Neuronal stem cell (in vitro differentiated cells): ENCODE measurements around the gene MALSU1.

ENCODE experiments used
- DNase-seq: peaks from one replicate; pipeline ENCODE4 v3.0.0-alpha.2; 2013; ENCODE audit warnings: low spot score
- H2AFZ ChIP-seq: one replicate; pipeline ENCODE4 v1.6.1; 2013; ENCODE audit warnings: mild to moderate bottlenecking, low read length, inconsistent platforms
- H2AK5ac ChIP-seq: 2 replicates; pipeline ENCODE4 v1.6.1; 2013; ENCODE audit warnings: low read depth, mild to moderate bottlenecking, inconsistent platforms, low read length, moderate library complexity, mixed read lengths
- H2BK120ac ChIP-seq: 2 replicates; pipeline ENCODE4 v1.6.1; 2013; ENCODE audit warnings: low read depth, mild to moderate bottlenecking, inconsistent platforms, low read length, moderate library complexity, mixed read lengths
- H2BK12ac ChIP-seq: one replicate; pipeline ENCODE4 v1.6.1; 2013; ENCODE audit warnings: low read length, inconsistent platforms
- H2BK15ac ChIP-seq: 2 replicates; pipeline ENCODE4 v1.6.1; 2013; ENCODE audit warnings: mild to moderate bottlenecking, low read length, inconsistent platforms, mixed read lengths
- H2BK5ac ChIP-seq: one replicate; pipeline ENCODE4 v1.6.1; 2013; ENCODE audit warnings: inconsistent platforms, mild to moderate bottlenecking, low read length, moderate library complexity
- H3K14ac ChIP-seq: one replicate; pipeline ENCODE4 v1.6.1; 2013; ENCODE audit warnings: low read length, inconsistent platforms
- H3K18ac ChIP-seq: 2 replicates; pipeline ENCODE4 v1.6.1; 2013; ENCODE audit warnings: low read length, inconsistent platforms
- H3K23ac ChIP-seq: 2 replicates; pipeline ENCODE4 v1.6.1; 2013; ENCODE audit warnings: low read depth, mild to moderate bottlenecking, mixed read lengths, low read length, inconsistent platforms; ENCODE audit not compliant: poor library complexity
- H3K27ac ChIP-seq: replicated peaks from 3 replicates; pipeline ENCODE4 v1.5.1; 2013; ENCODE audit warnings: low read length, inconsistent platforms
- H3K27me3 ChIP-seq, 3 experiments: 2 replicates each; pipeline ENCODE4 v1.6.1; 2013; ENCODE audit warnings: low read length in 3 of 3, mild to moderate bottlenecking in 2 of 3, inconsistent platforms in 1 of 3, low read depth in 1 of 3, mixed read lengths in 1 of 3, moderate library complexity in 1 of 3; ENCODE audit not compliant: control insufficient read depth in 3 of 3, insufficient read depth in 3 of 3
- H3K36me3 ChIP-seq, 2 donors: replicated peaks in 1 of 2; 2 replicates each; pipeline ENCODE4 v1.6.1; 2013; ENCODE audit warnings: low read length in 2 of 2; ENCODE audit not compliant: control insufficient read depth in 2 of 2, insufficient read depth in 2 of 2
- H3K4ac ChIP-seq: 2 replicates; pipeline ENCODE4 v1.6.1; 2013; ENCODE audit warnings: inconsistent platforms, mild to moderate bottlenecking, low read length, moderate library complexity
- H3K4me1 ChIP-seq, 2 donors: 1 replicate in 1 of 2; 2 replicates in 1 of 2; pipeline ENCODE4 v1.6.1; 2013; ENCODE audit warnings: low read length in 2 of 2, low read depth in 1 of 2; ENCODE audit not compliant: control insufficient read depth in 2 of 2, insufficient read depth in 1 of 2
- H3K4me2 ChIP-seq: one replicate; pipeline ENCODE4 v1.6.1; 2013; ENCODE audit warnings: mild to moderate bottlenecking, low read length, inconsistent platforms; ENCODE audit not compliant: insufficient read depth, poor library complexity, severe bottlenecking
- H3K4me3 ChIP-seq, 2 donors: 2 replicates each; pipeline ENCODE4 v1.5.1; 2013; ENCODE audit warnings: low read length in 2 of 2, mild to moderate bottlenecking in 2 of 2, inconsistent platforms in 1 of 2, moderate library complexity in 1 of 2
- H3K79me1 ChIP-seq: one replicate; pipeline ENCODE4 v1.6.1; 2013; ENCODE audit warnings: low read depth, mild to moderate bottlenecking, inconsistent platforms, low read length, moderate library complexity
- H3K9ac ChIP-seq: one replicate; pipeline ENCODE4 v1.6.1; 2013; ENCODE audit warnings: mild to moderate bottlenecking, low read depth, low read length, inconsistent platforms; ENCODE audit not compliant: poor library complexity
- H3K9me3 ChIP-seq, 2 donors: replicated peaks in 1 of 2; 2 replicates each; pipeline versions ENCODE3 to v1.6.1; 2013; ENCODE audit warnings: low read length in 2 of 2, mild to moderate bottlenecking in 2 of 2, inconsistent platforms in 1 of 2, low read depth in 1 of 2, mixed read lengths in 1 of 2, moderate library complexity in 1 of 2; ENCODE audit not compliant: control insufficient read depth in 2 of 2, insufficient read depth in 1 of 2
- H4K8ac ChIP-seq: one replicate; pipeline ENCODE4 v1.6.1; 2013; ENCODE audit warnings: low read depth, mild to moderate bottlenecking, inconsistent platforms, low read length, moderate library complexity
- H4K91ac ChIP-seq: one replicate; pipeline ENCODE4 v1.6.1; 2013; ENCODE audit warnings: low read length, low read depth, mild to moderate bottlenecking, inconsistent platforms; ENCODE audit not compliant: poor library complexity
- WGBS, 2 donors: extraction: QIAGEN DNeasy Blood & Tissue Kit; methylation state at CpG; one replicate each; pipeline ENCODE4 v1.1.7; 2013; ENCODE audit warnings: missing lambda C conversion rate in 2 of 2, mixed read lengths in 1 of 2; ENCODE audit not compliant: insufficient read length in 2 of 2, insufficient replicate concordance in 1 of 2; ENCODE audit errors: extremely low coverage in 2 of 2; 5-methylcytosine and 5-hydroxymethylcytosine counted together

MALSU1 gene

DNA sequence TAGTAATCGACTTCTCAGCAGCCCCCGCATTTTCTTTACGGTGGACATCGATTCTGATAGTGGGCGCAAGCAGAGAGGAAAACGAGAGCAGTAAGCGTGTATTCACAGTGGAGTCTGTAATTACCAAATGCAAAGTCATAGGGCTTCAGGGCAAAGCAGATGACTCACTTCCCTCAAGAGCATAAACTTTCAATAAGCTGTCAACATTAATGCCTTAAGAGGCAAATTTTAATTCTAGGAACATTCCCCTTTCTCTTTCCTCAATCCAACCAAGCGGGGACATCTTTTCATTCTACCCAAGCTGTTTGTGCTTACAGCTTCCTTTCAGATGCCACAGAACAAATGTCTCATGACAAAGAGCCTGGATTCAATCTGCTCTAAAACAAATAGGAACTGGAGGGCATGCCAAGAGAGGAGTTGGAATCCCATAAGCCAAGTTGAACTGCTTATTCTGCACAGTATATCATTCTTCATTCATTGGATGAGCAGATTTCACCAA lies 48.6 kb downstream of the MALSU1 start:
- H3K4me3 ChIP-seq, result no peak overlapping the region
- no peak overlapping the region for H3K14ac ChIP-seq
- H3K27me3 ChIP-seq, result no peaks in the 10 kb centered on the region
- H3K4me1 ChIP-seq, result peaks cover 0 to 31% of the 10 kb centered on the region in 2 donors
- no peak overlapping the region for H2BK5ac ChIP-seq
- no peak overlapping the region for H2BK15ac ChIP-seq
- H4K91ac ChIP-seq, result no peak overlapping the region
- DNase-seq, result no peak
- no peak overlapping the region for H3K4me2 ChIP-seq
- no peak overlapping the region for H2AFZ ChIP-seq
- peak overlapping the region; percentile 30 for H3K27ac ChIP-seq
- H3K9me3 ChIP-seq, result no peaks in the 10 kb centered on the region
- no peak overlapping the region for H2BK120ac ChIP-seq
- H3K4ac ChIP-seq, result no peak overlapping the region
- no peak overlapping the region for H2AK5ac ChIP-seq
- no peak overlapping the region for H4K8ac ChIP-seq
- no peak overlapping the region for H2BK12ac ChIP-seq
- no peak overlapping the region for H3K23ac ChIP-seq
- no peaks in the 10 kb centered on the region for H3K79me1 ChIP-seq
- H3K18ac ChIP-seq, result no peak overlapping the region
- no peak overlapping the region for H3K9ac ChIP-seq
- H3K36me3 ChIP-seq, result peaks cover 11 to 93% of the 10 kb centered on the region in 2 donors
- WGBS, 2 donors, result no CpG with 5 or more reads among the region's 8 CpGs

DNA sequence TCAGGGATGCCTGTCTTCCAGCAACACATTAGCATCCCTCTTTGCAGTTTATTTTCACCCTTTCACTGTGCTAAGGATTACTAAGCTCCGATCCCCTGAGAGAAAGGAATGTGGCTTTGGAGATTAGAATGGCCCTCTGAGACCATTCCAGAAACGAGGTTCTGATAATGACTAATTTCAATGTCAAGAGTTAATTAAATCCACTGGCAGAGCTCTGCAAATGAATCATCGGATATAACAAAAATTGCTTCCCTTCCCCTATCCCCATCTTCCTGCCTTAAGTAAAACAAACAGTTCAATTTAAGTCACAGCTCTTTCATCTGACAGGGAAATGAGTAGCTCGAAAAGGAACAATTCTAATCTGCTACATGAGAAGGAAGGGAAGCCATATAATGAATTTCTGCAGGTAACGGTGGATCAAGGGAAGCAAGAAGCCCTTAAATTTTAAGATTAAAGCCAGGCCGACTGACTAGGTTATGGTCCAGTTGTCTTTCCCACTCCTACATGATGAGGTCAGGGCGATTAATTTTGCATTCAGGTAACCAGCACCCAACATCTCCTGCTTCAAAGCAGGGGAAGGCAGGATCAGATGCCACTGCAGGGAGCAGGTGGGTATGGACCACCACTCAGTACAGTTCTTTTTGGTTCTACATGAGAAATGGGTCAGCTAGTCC lies 50.5 kb downstream of the MALSU1 start:
- no peak overlapping the region for H2BK15ac ChIP-seq
- H3K4ac ChIP-seq, result no peak overlapping the region
- no peak overlapping the region for H3K9ac ChIP-seq
- H3K27ac ChIP-seq, result peak overlapping the region; percentile 32
- WGBS, 2 donors, result no CpG with 5 or more reads among the region's 7 CpGs
- no peak overlapping the region for H4K91ac ChIP-seq
- H3K4me3 ChIP-seq, result no peak overlapping the region
- H2BK12ac ChIP-seq, result no peak overlapping the region
- H3K36me3 ChIP-seq, result peaks cover 11 to 83% of the 10 kb centered on the region in 2 donors
- no peak overlapping the region for H3K14ac ChIP-seq
- no peak overlapping the region for H2AFZ ChIP-seq
- no peak overlapping the region for H4K8ac ChIP-seq
- no peaks in the 10 kb centered on the region for H3K27me3 ChIP-seq
- H3K9me3 ChIP-seq, result peaks cover 0 to under 1% of the 10 kb centered on the region in 2 donors
- H3K4me2 ChIP-seq, result no peak overlapping the region
- H3K79me1 ChIP-seq, result no peaks in the 10 kb centered on the region
- H2AK5ac ChIP-seq, result no peak overlapping the region
- no peak overlapping the region for H2BK120ac ChIP-seq
- H2BK5ac ChIP-seq, result no peak overlapping the region
- H3K4me1 ChIP-seq, result peaks cover 4 to 35% of the 10 kb centered on the region in 2 donors
- H3K18ac ChIP-seq, result no peak overlapping the region
- peak; percentile 43 for DNase-seq
- H3K23ac ChIP-seq, result no peak overlapping the region

DNA sequence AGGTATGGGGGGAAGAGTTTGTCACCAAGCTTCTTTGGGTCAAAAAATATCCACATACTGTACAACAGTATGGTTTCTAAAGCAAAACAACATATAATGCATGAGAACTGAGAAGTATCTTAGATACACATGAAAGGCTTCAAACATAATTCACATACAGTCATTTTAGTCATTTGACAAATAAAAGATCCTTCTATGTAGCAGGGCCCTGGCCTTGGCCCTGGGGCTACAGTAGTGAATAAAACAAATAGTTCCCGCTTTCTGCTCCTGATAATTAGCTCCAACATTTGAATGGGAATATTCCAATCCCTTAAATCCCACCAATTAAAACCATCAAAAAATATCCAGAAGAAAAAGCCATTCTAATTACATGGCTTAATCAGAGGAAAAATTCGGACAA lies 51.3 kb downstream of the MALSU1 start:
- H3K4me2 ChIP-seq, result no peak overlapping the region
- no CpG with 5 or more reads among the region's 2 CpGs for WGBS, 2 donors
- H4K91ac ChIP-seq, result no peak overlapping the region

GRCh38 chr7:23353172-23353571 lies 54.0 kb downstream of the MALSU1 start:
- H4K91ac ChIP-seq, result no peak overlapping the region
- H3K14ac ChIP-seq, result no peak overlapping the region
- H3K18ac ChIP-seq, result no peak overlapping the region
- no peak overlapping the region for H2BK120ac ChIP-seq
- peak overlapping the region; percentile 22 for H3K27ac ChIP-seq
- no peak overlapping the region for H3K4me3 ChIP-seq
- no CpG with 5 or more reads among the region's 5 CpGs for WGBS, 2 donors
- H3K4ac ChIP-seq, result no peak overlapping the region
- H2BK5ac ChIP-seq, result no peak overlapping the region
- H3K36me3 ChIP-seq, result peaks cover 2 to 82% of the 10 kb centered on the region in 2 donors
- H3K4me2 ChIP-seq, result no peak overlapping the region
- H3K9me3 ChIP-seq, result peaks cover 0 to 2% of the 10 kb centered on the region in 2 donors
- H2BK15ac ChIP-seq, result no peak overlapping the region
- no peak overlapping the region for H3K23ac ChIP-seq
- peak; percentile 23 for DNase-seq
- H2AK5ac ChIP-seq, result no peak overlapping the region
- no peaks in the 10 kb centered on the region for H3K79me1 ChIP-seq
- no peak overlapping the region for H3K9ac ChIP-seq
- H3K27me3 ChIP-seq, result no peaks in the 10 kb centered on the region
- peaks cover 4 to 22% of the 10 kb centered on the region in 2 donors for H3K4me1 ChIP-seq
- H2BK12ac ChIP-seq, result no peak overlapping the region
- H2AFZ ChIP-seq, result no peak overlapping the region
- no peak overlapping the region for H4K8ac ChIP-seq

More for the DNA sequence above, 51.3 kb downstream of the MALSU1 start:
- no peak overlapping the region for H3K4ac ChIP-seq
- H2AK5ac ChIP-seq, result no peak overlapping the region
- DNase-seq, result no peak
- no peak overlapping the region for H3K27ac ChIP-seq
- H3K4me1 ChIP-seq, result peaks cover 4 to 30% of the 10 kb centered on the region in 2 donors
- peaks cover 8 to 82% of the 10 kb centered on the region in 2 donors for H3K36me3 ChIP-seq
- peaks cover 0 to 2% of the 10 kb centered on the region in 2 donors for H3K9me3 ChIP-seq
- H2BK12ac ChIP-seq, result no peak overlapping the region
- no peak overlapping the region for H2AFZ ChIP-seq
- no peak overlapping the region for H3K18ac ChIP-seq
- no peaks in the 10 kb centered on the region for H3K27me3 ChIP-seq
- H2BK5ac ChIP-seq, result no peak overlapping the region
- H3K9ac ChIP-seq, result no peak overlapping the region
- H2BK15ac ChIP-seq, result no peak overlapping the region
- no peak overlapping the region for H3K4me3 ChIP-seq
- H2BK120ac ChIP-seq, result no peak overlapping the region
- H4K8ac ChIP-seq, result no peak overlapping the region
- no peaks in the 10 kb centered on the region for H3K79me1 ChIP-seq
- H3K14ac ChIP-seq, result no peak overlapping the region
- no peak overlapping the region for H3K23ac ChIP-seq
